K562 (cell line): ENCODE measurements around the gene AMOTL1. TPM values are rescaled to one million over a fixed set of nuclear protein-coding genes. Genes with fewer than 3 reads are reported as not detected.
A peak's percentile ranks its signal among the peaks of the same experiment; 100 is the strongest.

ENCODE experiments used
- ATAC-seq: fragments of 200-7000 bp; cut with Tn5 transposase; 3 replicates; pipeline ENCODE4 v1.9.1; 2020; ENCODE audit warnings: moderate library complexity
- BruUV-seq: library from RNA; stranded (reverse); fragments of 400-500 nt; replicated peaks from 2 replicates; lab custom pipeline; 2021; lab: Mats Ljungman, UMichigan
- CTCF ChIA-PET: fragments of 300-600 bp; formaldehyde crosslinking; extraction: SDS; loops from one replicate; lab custom pipeline; 2021; ENCODE audit warnings: low intra/inter-chr PET ratio; lab: Yijun Ruan, JAX
- POLR2A ChIA-PET: fragments of 300-600, 350-650 bp; sonication (Branson Sonifier 250); formaldehyde crosslinking; extraction: SDS; loops from one replicate; lab custom pipeline; 2021; ENCODE audit warnings: antibody characterized with exemption, inconsistent platforms; lab: Yijun Ruan, JAX
- DNase-seq, 4 experiments: peaks; one replicate each; pipeline versions ENCODE4 v3.0.0 to v3.0.0-alpha.2; 2011 to 2018; ENCODE audit warnings: low spot score in 3 of 4, mixed read lengths in 3 of 4; ENCODE audit errors: extremely low read depth in 1 of 4
- FAIRE-seq: peaks from 2 replicates; lab custom pipeline; 2011; peaks lifted over from hg19 to GRCh38; lab: Jason Lieb, UNC
- H2AFZ ChIP-seq: 2 replicates; pipeline ENCODE4 v1.6.0; 2011; ENCODE audit warnings: low read depth, low read length, control low read depth, inconsistent platforms
- H3K27ac ChIP-seq: fragments of 200-600 bp; 3 replicates; pipeline ENCODE4 v1.8.0; 2011; ENCODE audit warnings: low read depth, mild to moderate bottlenecking, control low read depth, inconsistent platforms, low read length, moderate library complexity, mixed read lengths; ENCODE audit errors: extremely low read depth
- H3K27me3 ChIP-seq, 2 experiments: fragments of 300-600 bp in 1 of 2; 2 replicates in 1 of 2; 3 replicates in 1 of 2; pipeline versions ENCODE4 v1.6.0 to v1.8.0; 2011; ENCODE audit warnings: inconsistent platforms in 2 of 2, low read length in 2 of 2, mild to moderate bottlenecking in 1 of 2, mixed read lengths in 1 of 2, moderate library complexity in 1 of 2; ENCODE audit not compliant: control insufficient read depth in 2 of 2, insufficient read depth in 2 of 2
- H3K36me3 ChIP-seq: fragments of 300-600 bp; 3 replicates; pipeline ENCODE4 v1.8.0; 2011; ENCODE audit warnings: mild to moderate bottlenecking, low read length, inconsistent platforms; ENCODE audit not compliant: control insufficient read depth, insufficient read depth
- H3K4me1 ChIP-seq, 2 experiments: fragments of 200-600 bp in 1 of 2; replicated peaks in 1 of 2; 2 replicates in 1 of 2; 3 replicates in 1 of 2; pipeline versions ENCODE4 v1.5.1 to v1.8.0; 2011; ENCODE audit warnings: inconsistent platforms in 2 of 2, low read length in 2 of 2, mild to moderate bottlenecking in 1 of 2, mixed read lengths in 1 of 2, moderate library complexity in 1 of 2; ENCODE audit not compliant: control insufficient read depth in 2 of 2, insufficient read depth in 2 of 2
- H3K4me2 ChIP-seq: 2 replicates; pipeline ENCODE4 v1.6.1; 2011; ENCODE audit warnings: low read length, control low read depth, inconsistent platforms, mixed read lengths; ENCODE audit not compliant: insufficient read depth
- H3K4me3 ChIP-seq: fragments of 200-600 bp; sonication (generic), shearing (Covaris generic); 2 replicates; pipeline ENCODE4 v1.5.1; 2016; ENCODE audit warnings: control low read depth, inconsistent platforms
- H3K79me2 ChIP-seq: fragments of 200-600 bp; 3 replicates; pipeline ENCODE4 v1.8.0; 2011; ENCODE audit warnings: low read length, inconsistent platforms; ENCODE audit not compliant: control insufficient read depth, insufficient read depth
- H3K9ac ChIP-seq, 2 experiments: 2 replicates each; pipeline versions ENCODE4 v1.6.0 to v1.6.1; 2011; ENCODE audit warnings: low read depth in 2 of 2, low read length in 2 of 2, control low read depth in 1 of 2, inconsistent platforms in 1 of 2, mild to moderate bottlenecking in 1 of 2, mixed read lengths in 1 of 2; ENCODE audit not compliant: insufficient read depth in 1 of 2
- H3K9me1 ChIP-seq: one replicate; pipeline ENCODE4 v1.6.0; 2011; ENCODE audit warnings: inconsistent platforms, mild to moderate bottlenecking, low read length, moderate library complexity; ENCODE audit not compliant: control insufficient read depth, insufficient read depth
- H3K9me3 ChIP-seq: replicated peaks from 2 replicates; pipeline ENCODE4 v1.5.1; 2011; ENCODE audit warnings: low read depth, low read length, inconsistent platforms; ENCODE audit not compliant: control insufficient read depth, insufficient read depth
- H4K20me1 ChIP-seq: replicated peaks from 2 replicates; pipeline ENCODE4 v1.6.1; 2011; ENCODE audit warnings: low read length, inconsistent platforms, mixed read lengths; ENCODE audit not compliant: control insufficient read depth, insufficient read depth
- BCLAF1 ChIP-seq, 2 experiments: fragments of 450-650 bp in 1 of 2; IDR thresholded peaks; 2 replicates each; pipeline ENCODE4 v1.6.1; 2011 to 2017; ENCODE audit warnings: low read depth in 2 of 2, antibody characterized with exemption in 1 of 2, borderline replicate concordance in 1 of 2, low read length in 1 of 2, mild to moderate bottlenecking in 1 of 2, mixed read lengths in 1 of 2; ENCODE audit not compliant: control insufficient read depth in 1 of 2
- ZBTB12 ChIP-seq: fragments of 250-450 bp; sonication (Bioruptor Pico); IDR thresholded peaks from 2 replicates; pipeline ENCODE4 v1.4.0; 2020
- ZNF395 ChIP-seq: fragments of 200-800 bp; sonication (Bioruptor generic); IDR thresholded peaks from 2 replicates; pipeline ENCODE4 v1.6.1; 2017; ENCODE audit warnings: missing genetic modification characterization, missing compliant biosample characterization
- WGBS: fragments of 100-300 bp; shearing (Covaris generic); methylation state at CpG from one replicate; pipeline ENCODE4 v1.1.6; 2016; ENCODE audit warnings: low coverage, mixed read lengths; ENCODE audit not compliant: insufficient coverage; ENCODE audit errors: missing lambda C conversion rate; 5-methylcytosine and 5-hydroxymethylcytosine counted together
- in situ Hi-C: fragments of 300-500 bp; cut with MboI; formaldehyde crosslinking; loops from 4 replicates; pipeline ENCODE4 v1.15.0; 2018; ENCODE audit warnings: inconsistent platforms, mixed read lengths
- intact Hi-C: fragments of 100-400 bp; cut with micrococcal nuclease; formaldehyde crosslinking; loops from 2 replicates; pipeline ENCODE4 v1.14.2; 2022
- polyA plus RNA-seq, 8 experiments: library from polyadenylated mRNA; depleted of rRNA in 4 of 8; stranded (reverse) in 5 of 8; unstranded in 3 of 8; fragments of >200 nt; fragmentation: Nextera tagmentation in 2 of 8; fragmentation: Illumina TruSeq in 1 of 8; extraction: Ambion mirVana in 2 of 8; extraction: Trizol in 1 of 8; gene quantifications; 2 replicates each; pipeline versions ENCODE4 v1.2.1 to v1.2.3, GENCODE V29; 2011 to 2014; ENCODE audit warnings: inconsistent platforms in 1 of 8, missing spikeins in 1 of 8
- total RNA-seq, 7 experiments: library from RNA; depleted of rRNA in 6 of 7; stranded (reverse); fragments of >200 nt in 6 of 7; fragmentation: Illumina TruSeq in 2 of 7; extraction: Trizol in 2 of 7; gene quantifications; 2 replicates each; pipeline versions ENCODE4 v1.2.1 to v1.2.3, GENCODE V29; 2011 to 2021; ENCODE audit warnings: low replicate concordance in 1 of 7

AMOTL1 gene
- total and polyA plus RNA-seq, 9 of the 15 experiments (the other 6 are each of a cell fraction or from before 2014, with no cell fraction given), result 4.0 to 35.4 (median 14.0) TPM

GRCh38 chr11:94753630-94754029, 14.5 kb upstream of the AMOTL1 start:
- no peak overlapping the region for H3K4me2 ChIP-seq

More at GRCh38 chr11:94753630-94754029, 14.5 kb upstream of the AMOTL1 start:
- no peak overlapping the region for H3K27ac ChIP-seq
- no peak for ATAC-seq
- no TSS peak for BruUV-seq
- FAIRE-seq, result no peak
- no peaks in the 10 kb centered on the region for H3K79me2 ChIP-seq
- no peaks in the 10 kb centered on the region for H3K9me1 ChIP-seq
- H3K9me3 ChIP-seq, result no peaks in the 10 kb centered on the region
- in situ Hi-C loops, result no loop called here
- no peak overlapping the region for H3K4me3 ChIP-seq
- 9% methylated on average over 1 of the region's 1 CpG for WGBS
- peaks cover 3 to 32% of the 10 kb centered on the region in 2 experiments; a peak in 4 of 5 replicates for H3K4me1 ChIP-seq
- ChIA-PET CTCF (no interaction called here), POLR2A (interaction anchor here (0.9 to 1.3 kb wide), 2 partner anchors 14 to 16 kb away, joined by 3 to 5 read pairs; no protein-coding TSS in a partner anchor)
- H2AFZ ChIP-seq, result no peak overlapping the region
- no peaks in the 10 kb centered on the region for H3K27me3 ChIP-seq
- DNase-seq, result no peak
- intact Hi-C loops, result no loop called here
- no peak overlapping the region for H3K9ac ChIP-seq
- H3K36me3 ChIP-seq, result no peaks in the 10 kb centered on the region
- TF ChIP-seq BCLAF1 (IDR thresholded peaks at IDR 0.05; ENCODE audit: borderline replicate concordance in 1 of 2, control insufficient read depth in 1 of 2, low read depth in 2 of 2, low read length in 1 of 2) (no peak), ZBTB12 (CRISPR knock-in tag) (no peak), ZNF395 (CRISPR knock-in tag) (0 out of 2 replicates have a peak, but pooled peaks have one; percentile 25)
- no peaks in the 10 kb centered on the region for H4K20me1 ChIP-seq
